GM18861 (cell line): ENCODE data around the gene C4B.
"Not testable (repeated sequence)": the region's sequence is repeated elsewhere in the genome, so short reads cannot be mapped to it uniquely, and the experiment has no call there.

Experiments
- ATAC-seq: cut with Tn5 transposase; IDR thresholded peaks from one replicate; pipeline ENCODE4 v1.9.1; 2021; ENCODE audit not compliant: unreplicated experiment

Gene C4B

GRCh38 chr6:31980998-31981397 lies 33.6 kb upstream of the C4B start:
- ATAC-seq = not testable (repeated sequence)

DNA sequence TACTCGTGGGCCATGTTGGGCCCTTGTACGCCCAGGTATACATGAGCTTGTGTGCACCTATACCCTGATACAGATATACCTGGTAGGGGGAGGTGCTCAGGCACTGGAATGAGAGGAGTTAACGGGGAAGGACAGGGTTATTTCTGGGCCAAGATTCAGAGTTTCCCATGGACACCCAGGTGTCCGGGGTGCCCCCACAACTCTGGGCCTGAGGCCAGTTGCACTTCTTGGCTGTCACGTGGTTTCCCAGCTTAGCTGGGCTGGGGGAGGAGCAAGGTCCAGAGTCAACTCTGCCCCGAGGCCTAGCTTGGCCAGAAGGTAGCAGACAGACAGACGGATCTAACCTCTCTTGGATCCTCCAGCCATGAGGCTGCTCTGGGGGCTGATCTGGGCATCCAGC lies 32.9 kb upstream of the C4B start, which contains the start of gene C4A:
Gene C4A (plus strand): TSS at position 314 of the 400 bp plus-strand sequence. CDS start 51 bp downstream, at position 365.
- ATAC-seq = not testable (repeated sequence)

- not testable (repeated sequence) for ATAC-seq
Observed at GRCh38 chr6:31989363-31989762, 25.2 kb upstream of the C4B start.

DNA sequence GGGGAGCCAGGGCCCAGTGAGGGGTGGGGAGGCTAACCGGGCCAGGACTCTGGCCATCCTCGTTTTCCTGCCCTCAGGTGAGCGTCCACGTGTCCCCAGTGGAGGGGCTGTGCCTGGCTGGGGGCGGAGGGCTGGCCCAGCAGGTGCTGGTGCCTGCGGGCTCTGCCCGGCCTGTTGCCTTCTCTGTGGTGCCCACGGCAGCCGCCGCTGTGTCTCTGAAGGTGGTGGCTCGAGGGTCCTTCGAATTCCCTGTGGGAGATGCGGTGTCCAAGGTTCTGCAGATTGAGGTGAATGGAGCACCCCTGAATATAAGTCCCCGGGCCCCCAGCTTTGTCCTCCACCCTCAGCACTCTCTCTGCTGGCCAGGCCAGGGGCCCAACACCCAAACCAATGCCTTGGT lies 20.2 kb upstream of the C4B start:
- ATAC-seq = not testable (repeated sequence)

- not testable (repeated sequence) for ATAC-seq
Observed at GRCh38 chr6:31996385-31996784, 18.2 kb upstream of the C4B start.

- ATAC-seq = not testable (repeated sequence)
Observed at GRCh38 chr6:32002546-32003268, 11.9 kb upstream of the C4B start.

DNA sequence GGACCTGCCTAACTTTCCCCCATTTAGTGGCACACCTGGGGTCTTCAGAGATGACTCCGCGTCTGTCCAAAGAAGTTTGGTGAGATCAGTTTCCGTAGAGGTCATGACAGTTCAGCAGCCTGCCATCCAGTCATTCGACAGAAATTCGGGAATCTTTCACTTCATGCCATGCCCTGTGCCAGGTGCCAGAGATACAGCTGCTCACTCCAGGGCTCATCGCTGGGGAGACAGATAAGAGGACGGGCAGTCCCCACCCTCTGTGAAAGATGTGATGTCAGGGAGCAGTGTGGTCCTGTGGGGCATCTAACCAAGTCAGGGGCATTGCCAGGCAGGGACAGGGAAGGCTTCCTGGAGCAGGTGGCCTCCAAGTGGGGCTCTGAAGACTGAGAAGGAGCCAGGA lies 11.3 kb upstream of the C4B start:
- ATAC-seq = not testable (repeated sequence)

GRCh38 chr6:32004393-32004792 lies 10.2 kb upstream of the C4B start:
- not testable (repeated sequence) for ATAC-seq

DNA sequence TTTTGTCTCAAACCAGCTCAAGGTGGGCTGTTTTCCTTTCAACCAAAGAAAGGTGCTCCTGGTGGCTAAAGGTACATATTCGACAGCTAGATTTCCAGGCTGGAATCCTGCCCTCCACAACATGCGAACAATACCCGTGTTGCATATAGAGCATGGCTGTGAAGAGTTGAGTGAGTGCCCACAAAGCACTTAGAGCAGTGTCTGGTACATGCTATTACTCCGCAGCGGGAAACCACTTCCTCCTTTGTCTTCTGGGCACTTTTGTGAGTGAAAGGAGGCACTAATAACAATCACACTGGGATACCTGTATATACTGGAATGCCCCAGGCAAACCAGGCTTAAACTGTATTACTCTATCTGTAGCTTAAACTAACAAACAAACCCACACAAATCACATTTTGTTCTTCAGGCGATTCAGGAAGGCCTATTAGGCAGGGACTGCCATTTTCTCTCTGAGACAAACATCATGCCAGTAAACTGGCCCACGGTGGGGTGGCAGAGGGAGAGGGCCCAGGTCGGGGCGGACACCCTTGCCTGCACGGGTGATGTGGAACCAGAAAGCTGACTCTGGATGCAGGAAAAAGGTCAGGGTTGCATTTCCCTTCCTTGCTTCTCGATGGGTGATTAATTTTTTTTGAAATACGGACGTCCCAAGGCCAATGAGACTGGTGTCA lies 9.6 kb upstream of the C4B start:
- ATAC-seq = not testable (repeated sequence)

GRCh38 chr6:32005538-32005880 lies 9.1 kb upstream of the C4B start:
- not testable (repeated sequence) for ATAC-seq

DNA sequence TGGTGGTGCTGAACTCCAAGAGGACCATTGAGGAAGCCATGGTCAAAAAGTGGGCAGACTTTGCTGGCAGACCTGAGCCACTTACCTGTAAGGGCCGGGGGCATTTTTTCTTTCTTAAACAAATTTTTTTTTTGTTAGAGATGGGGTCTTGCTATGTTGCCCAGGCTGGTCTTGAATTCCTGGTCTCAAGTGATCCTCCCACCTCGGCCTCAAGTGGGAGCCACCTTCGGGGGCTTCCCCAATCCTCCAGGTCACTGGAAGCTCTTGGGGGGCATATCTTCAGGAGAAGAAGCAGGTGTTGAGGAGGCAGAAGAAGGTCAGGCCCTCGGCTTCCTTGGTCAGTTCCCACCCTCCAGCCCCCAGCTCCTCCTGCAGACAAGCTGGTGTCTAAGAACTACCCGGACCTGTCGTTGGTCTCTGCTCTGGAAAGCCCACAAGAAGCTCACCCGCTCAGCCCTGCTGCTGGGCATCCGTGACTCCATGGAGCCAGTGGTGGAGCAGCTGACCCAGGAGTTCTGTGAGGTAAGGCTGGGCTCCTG lies 8.5 kb upstream of the C4B start:
- ATAC-seq = not testable (repeated sequence)

GRCh38 chr6:32007086-32007485 lies 7.5 kb upstream of the C4B start:
- ATAC-seq = not testable (repeated sequence)

DNA sequence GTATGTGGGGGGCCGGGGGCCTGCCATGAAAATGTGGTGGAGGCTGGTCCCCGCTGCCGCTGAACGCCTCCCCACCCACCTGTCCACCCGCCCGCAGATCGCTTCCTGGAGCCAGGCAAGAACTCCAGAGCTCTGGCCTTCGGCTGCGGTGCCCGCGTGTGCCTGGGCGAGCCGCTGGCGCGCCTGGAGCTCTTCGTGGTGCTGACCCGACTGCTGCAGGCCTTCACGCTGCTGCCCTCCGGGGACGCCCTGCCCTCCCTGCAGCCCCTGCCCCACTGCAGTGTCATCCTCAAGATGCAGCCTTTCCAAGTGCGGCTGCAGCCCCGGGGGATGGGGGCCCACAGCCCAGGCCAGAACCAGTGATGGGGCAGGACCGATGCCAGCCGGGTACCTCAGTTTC lies 6.6 kb upstream of the C4B start:
- ATAC-seq = not testable (repeated sequence)

GRCh38 chr6:32008616-32009015 lies 6.0 kb upstream of the C4B start:
- not testable (repeated sequence) for ATAC-seq

GRCh38 chr6:32009537-32009936 lies 5.1 kb upstream of the C4B start:
- ATAC-seq = not testable (repeated sequence)

- ATAC-seq = not testable (repeated sequence)
Observed at GRCh38 chr6:32010856-32011530, 3.6 kb upstream of the C4B start.

DNA sequence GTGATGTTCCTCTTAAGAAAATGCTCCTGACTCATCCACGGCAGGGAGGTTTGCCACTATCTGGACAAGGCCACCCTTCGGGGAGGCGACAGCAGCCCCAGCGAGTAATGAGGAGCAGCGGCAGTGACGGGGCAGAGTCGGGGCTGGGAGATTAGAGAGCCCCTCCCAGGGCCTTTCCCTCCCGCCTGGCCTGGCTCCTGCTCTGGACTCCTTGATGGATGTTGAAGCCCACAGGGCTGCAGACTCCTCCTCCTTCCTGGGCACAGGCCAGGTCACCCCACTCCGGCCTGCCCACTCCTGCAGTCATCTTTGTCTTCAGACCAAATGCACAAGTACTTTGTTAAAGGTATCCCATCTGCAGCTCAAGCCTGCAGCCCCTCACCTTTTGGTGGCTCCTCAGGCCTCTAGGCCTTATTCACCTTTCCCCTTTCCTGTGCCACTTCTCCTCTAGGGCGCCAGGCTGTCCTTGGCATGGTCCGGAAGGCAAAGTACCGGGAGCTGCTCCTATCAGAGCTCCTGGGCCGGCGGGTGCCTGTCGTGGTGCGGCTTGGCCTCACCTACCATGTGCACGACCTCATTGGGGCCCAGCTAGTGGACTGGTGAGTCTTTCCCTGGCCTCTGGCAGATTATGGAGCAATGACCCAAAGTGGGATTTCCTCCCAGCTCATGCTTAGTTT lies 1.5 kb upstream of the C4B start:
- not testable (repeated sequence) for ATAC-seq

- ATAC-seq = not testable (repeated sequence)
Observed at GRCh38 chr6:32013738-32014137, 857 bp upstream of the C4B start.

GRCh38 chr6:32022100-32022499 lies 7.5 kb downstream of the C4B start:
- not testable (repeated sequence) for ATAC-seq

- ATAC-seq = not testable (repeated sequence)
Observed at GRCh38 chr6:32028631-32029030, 14.0 kb downstream of the C4B start.

GRCh38 chr6:32029553-32029952 lies 15.0 kb downstream of the C4B start:
- ATAC-seq = not testable (repeated sequence)
